K562 (cell line): ENCODE data around the gene SELENOW. TPM values are rescaled to one million over a fixed set of nuclear protein-coding genes. Genes with fewer than 3 reads are reported as not detected.
"Not testable (repeated sequence)": the region's sequence is repeated elsewhere in the genome, so short reads cannot be mapped to it uniquely, and the experiment has no call there.

Source experiments
- ATAC-seq: fragments of 200-7000 bp; cut with Tn5 transposase; 3 replicates; pipeline ENCODE4 v1.9.1; 2020; ENCODE audit warnings: moderate library complexity
- BruUV-seq: library from RNA; stranded (reverse); fragments of 400-500 nt; replicated peaks from 2 replicates; lab custom pipeline; 2021; lab: Mats Ljungman, UMichigan
- CTCF ChIA-PET: fragments of 300-600 bp; formaldehyde crosslinking; extraction: SDS; loops from one replicate; lab custom pipeline; 2021; ENCODE audit warnings: low intra/inter-chr PET ratio; lab: Yijun Ruan, JAX
- POLR2A ChIA-PET: fragments of 300-600, 350-650 bp; sonication (Branson Sonifier 250); formaldehyde crosslinking; extraction: SDS; loops from one replicate; lab custom pipeline; 2021; ENCODE audit warnings: antibody characterized with exemption, inconsistent platforms; lab: Yijun Ruan, JAX
- DNase-seq, 4 experiments: peaks; one replicate each; pipeline versions ENCODE4 v3.0.0 to v3.0.0-alpha.2; 2011 to 2018; ENCODE audit warnings: low spot score in 3 of 4, mixed read lengths in 3 of 4; ENCODE audit errors: extremely low read depth in 1 of 4
- FAIRE-seq: peaks from 2 replicates; lab custom pipeline; 2011; peaks lifted over from hg19 to GRCh38; lab: Jason Lieb, UNC
- H2AFZ ChIP-seq: 2 replicates; pipeline ENCODE4 v1.6.0; 2011; ENCODE audit warnings: low read depth, low read length, control low read depth, inconsistent platforms
- H3K27ac ChIP-seq: fragments of 200-600 bp; 3 replicates; pipeline ENCODE4 v1.8.0; 2011; ENCODE audit warnings: low read depth, mild to moderate bottlenecking, control low read depth, inconsistent platforms, low read length, moderate library complexity, mixed read lengths; ENCODE audit errors: extremely low read depth
- H3K27me3 ChIP-seq, 2 experiments: fragments of 300-600 bp in 1 of 2; 2 replicates in 1 of 2; 3 replicates in 1 of 2; pipeline versions ENCODE4 v1.6.0 to v1.8.0; 2011; ENCODE audit warnings: inconsistent platforms in 2 of 2, low read length in 2 of 2, mild to moderate bottlenecking in 1 of 2, mixed read lengths in 1 of 2, moderate library complexity in 1 of 2; ENCODE audit not compliant: control insufficient read depth in 2 of 2, insufficient read depth in 2 of 2
- H3K36me3 ChIP-seq: fragments of 300-600 bp; 3 replicates; pipeline ENCODE4 v1.8.0; 2011; ENCODE audit warnings: mild to moderate bottlenecking, low read length, inconsistent platforms; ENCODE audit not compliant: control insufficient read depth, insufficient read depth
- H3K4me1 ChIP-seq, 2 experiments: fragments of 200-600 bp in 1 of 2; replicated peaks in 1 of 2; 2 replicates in 1 of 2; 3 replicates in 1 of 2; pipeline versions ENCODE4 v1.5.1 to v1.8.0; 2011; ENCODE audit warnings: inconsistent platforms in 2 of 2, low read length in 2 of 2, mild to moderate bottlenecking in 1 of 2, mixed read lengths in 1 of 2, moderate library complexity in 1 of 2; ENCODE audit not compliant: control insufficient read depth in 2 of 2, insufficient read depth in 2 of 2
- H3K4me2 ChIP-seq: 2 replicates; pipeline ENCODE4 v1.6.1; 2011; ENCODE audit warnings: low read length, control low read depth, inconsistent platforms, mixed read lengths; ENCODE audit not compliant: insufficient read depth
- H3K4me3 ChIP-seq: fragments of 200-600 bp; sonication (generic), shearing (Covaris generic); 2 replicates; pipeline ENCODE4 v1.5.1; 2016; ENCODE audit warnings: control low read depth, inconsistent platforms
- H3K79me2 ChIP-seq: fragments of 200-600 bp; 3 replicates; pipeline ENCODE4 v1.8.0; 2011; ENCODE audit warnings: low read length, inconsistent platforms; ENCODE audit not compliant: control insufficient read depth, insufficient read depth
- H3K9ac ChIP-seq, 2 experiments: 2 replicates each; pipeline versions ENCODE4 v1.6.0 to v1.6.1; 2011; ENCODE audit warnings: low read depth in 2 of 2, low read length in 2 of 2, control low read depth in 1 of 2, inconsistent platforms in 1 of 2, mild to moderate bottlenecking in 1 of 2, mixed read lengths in 1 of 2; ENCODE audit not compliant: insufficient read depth in 1 of 2
- H3K9me1 ChIP-seq: one replicate; pipeline ENCODE4 v1.6.0; 2011; ENCODE audit warnings: inconsistent platforms, mild to moderate bottlenecking, low read length, moderate library complexity; ENCODE audit not compliant: control insufficient read depth, insufficient read depth
- H3K9me3 ChIP-seq: replicated peaks from 2 replicates; pipeline ENCODE4 v1.5.1; 2011; ENCODE audit warnings: low read depth, low read length, inconsistent platforms; ENCODE audit not compliant: control insufficient read depth, insufficient read depth
- H4K20me1 ChIP-seq: replicated peaks from 2 replicates; pipeline ENCODE4 v1.6.1; 2011; ENCODE audit warnings: low read length, inconsistent platforms, mixed read lengths; ENCODE audit not compliant: control insufficient read depth, insufficient read depth
- ASH1L ChIP-seq: fragments of 450-650 bp; IDR thresholded peaks from 2 replicates; pipeline ENCODE4 v1.6.1; 2018; ENCODE audit warnings: borderline replicate concordance, mild to moderate bottlenecking, low read depth; ENCODE audit not compliant: partially characterized antibody
- BCOR ChIP-seq: fragments of 450-650 bp; IDR thresholded peaks from 2 replicates; pipeline ENCODE4 v1.6.1; 2016
- SMAD1 ChIP-seq: fragments of 150-350 bp; IDR thresholded peaks from 2 replicates; pipeline ENCODE4 v1.6.1; 2014; ENCODE audit warnings: low read length, low read depth; ENCODE audit not compliant: partially characterized antibody
- SMARCE1 ChIP-seq: fragments of 450-650 bp; IDR thresholded peaks from 2 replicates; pipeline ENCODE4 v1.7.1; 2016; ENCODE audit warnings: mild to moderate bottlenecking
- ZNF778 ChIP-seq: fragments of 450-650 bp; formaldehyde crosslinking; IDR thresholded peaks from 2 replicates; pipeline ENCODE4 v1.4.0; 2020; ENCODE audit warnings: mild to moderate bottlenecking, moderate library complexity
- WGBS: fragments of 100-300 bp; shearing (Covaris generic); methylation state at CpG from one replicate; pipeline ENCODE4 v1.1.6; 2016; ENCODE audit warnings: low coverage, mixed read lengths; ENCODE audit not compliant: insufficient coverage; ENCODE audit errors: missing lambda C conversion rate; 5-methylcytosine and 5-hydroxymethylcytosine counted together
- in situ Hi-C: fragments of 300-500 bp; cut with MboI; formaldehyde crosslinking; loops from 4 replicates; pipeline ENCODE4 v1.15.0; 2018; ENCODE audit warnings: inconsistent platforms, mixed read lengths
- intact Hi-C: fragments of 100-400 bp; cut with micrococcal nuclease; formaldehyde crosslinking; loops from 2 replicates; pipeline ENCODE4 v1.14.2; 2022
- polyA plus RNA-seq, 8 experiments: library from polyadenylated mRNA; depleted of rRNA in 4 of 8; stranded (reverse) in 5 of 8; unstranded in 3 of 8; fragments of >200 nt; fragmentation: Nextera tagmentation in 2 of 8; fragmentation: Illumina TruSeq in 1 of 8; extraction: Ambion mirVana in 2 of 8; extraction: Trizol in 1 of 8; gene quantifications; 2 replicates each; pipeline versions ENCODE4 v1.2.1 to v1.2.3, GENCODE V29; 2011 to 2014; ENCODE audit warnings: inconsistent platforms in 1 of 8, missing spikeins in 1 of 8
- total RNA-seq, 7 experiments: library from RNA; depleted of rRNA in 6 of 7; stranded (reverse); fragments of >200 nt in 6 of 7; fragmentation: Illumina TruSeq in 2 of 7; extraction: Trizol in 2 of 7; gene quantifications; 2 replicates each; pipeline versions ENCODE4 v1.2.1 to v1.2.3, GENCODE V29; 2011 to 2021; ENCODE audit warnings: low replicate concordance in 1 of 7
- TF ChIP-seq, protein P1 (sequence below): fragments of 450-650 bp; IDR thresholded peaks from 2 replicates; pipeline ENCODE4 v1.6.1; 2016; ENCODE audit warnings: borderline replicate concordance
- TF ChIP-seq, protein P2 (sequence below), 2 experiments: fragments of 450-650 bp in 1 of 2; sonication (generic) in 1 of 2; formaldehyde crosslinking in 1 of 2; IDR thresholded peaks; 2 replicates each; pipeline versions ENCODE4 v1.7.1 to v1.9.0; 2016 to 2022; ENCODE audit warnings: inconsistent platforms in 1 of 2, mild to moderate bottlenecking in 1 of 2, missing genetic modification reagents in 1 of 2

SELENOW gene
- total and polyA plus RNA-seq, 9 of the 15 experiments (the other 6 are each of a cell fraction or from before 2014, with no cell fraction given), result 91.9 to 279 (median 156) TPM

DNA sequence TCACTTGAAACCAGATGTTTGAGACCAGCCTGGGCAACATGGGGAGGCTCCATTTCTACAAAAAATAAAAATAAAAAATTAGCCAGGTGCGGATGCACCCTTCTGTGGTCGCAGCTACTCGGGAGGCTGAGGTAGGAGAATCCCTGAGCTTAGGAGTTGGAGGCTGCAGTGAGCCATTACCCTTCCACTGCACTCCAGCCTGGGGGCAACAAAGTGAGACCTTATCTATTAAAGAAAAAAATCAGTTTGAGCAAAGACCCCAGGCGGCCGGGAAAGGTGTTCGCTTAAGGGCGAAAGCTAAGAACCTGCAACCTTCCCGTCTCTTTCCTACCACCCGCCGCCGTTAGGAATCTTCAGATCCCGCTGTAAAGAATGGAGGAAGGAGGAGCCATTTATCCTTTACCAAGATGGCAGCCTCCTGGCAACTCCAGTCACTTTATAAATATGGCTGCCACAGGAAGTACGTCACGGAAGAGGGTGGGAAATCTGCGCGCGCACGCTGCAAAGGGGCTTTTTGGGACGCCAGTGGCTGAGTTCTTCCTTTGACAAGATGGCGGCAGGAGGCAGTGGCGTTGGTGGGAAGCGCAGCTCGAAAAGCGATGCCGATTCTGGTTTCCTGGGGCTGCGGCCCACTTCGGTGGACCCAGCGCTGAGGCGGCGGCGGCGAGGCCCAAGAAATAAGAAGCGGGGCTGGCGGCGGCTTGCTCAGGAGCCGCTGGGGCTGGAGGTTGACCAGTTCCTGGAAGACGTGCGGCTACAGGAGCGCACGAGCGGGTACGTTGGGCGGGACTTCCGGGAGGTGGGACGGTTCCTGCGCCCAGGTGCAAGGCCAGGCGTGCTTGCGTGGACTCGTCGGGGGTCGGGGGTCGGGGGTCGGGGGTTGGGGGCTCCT lies 33.2 kb upstream of the SELENOW start, which contains the start of gene NOP53 (continued):
- TF ChIP-seq ZNF778 (CRISPR knock-in tag), result no peak
- TF ChIP-seq SMAD1, result peak; percentile 82

DNA sequence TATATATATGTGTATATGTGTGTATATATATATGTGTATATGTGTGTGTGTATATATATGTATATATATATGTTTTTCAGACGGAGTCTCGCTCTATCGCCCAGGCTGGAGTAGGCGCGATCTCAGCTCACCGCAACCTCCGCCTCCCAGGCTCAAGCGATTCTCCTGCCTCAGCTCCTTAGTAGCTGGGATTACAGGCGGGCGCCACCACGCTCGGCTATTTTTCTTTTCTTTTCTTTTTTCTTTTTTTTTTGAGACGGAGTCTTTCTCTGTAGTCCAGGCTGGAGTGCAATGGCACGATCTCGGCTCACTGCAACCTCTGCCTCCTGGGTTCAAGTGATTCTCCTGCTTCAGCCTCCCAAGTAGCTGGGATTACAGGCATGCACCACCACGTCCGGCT lies 32.4 kb upstream of the SELENOW start:
- CTCF ChIA-PET, H4K20me1 ChIP-seq, H3K27me3 ChIP-seq, H2AFZ ChIP-seq, H3K9me1 ChIP-seq, DNase-seq, ATAC-seq, H3K9me3 ChIP-seq, intact Hi-C loops, in situ Hi-C loops, FAIRE-seq: not testable (repeated sequence)
- Histone ChIP-seq H3K4me1 (peaks cover 29 to 33% of the 10 kb centered on the region in 2 experiments), H3K4me3 (peak overlapping the region; percentile 85), H3K4me2 (peak overlapping the region; percentile 72), H3K36me3 (peaks cover 55% of the 10 kb centered on the region), H3K9ac (peak overlapping the region; percentile 90), H3K27ac (peak overlapping the region; percentile 94), H3K79me2 (peaks cover 46% of the 10 kb centered on the region)
- WGBS, result 4% methylated on average over 9 of the region's 17 CpGs
- POLR2A ChIA-PET, result interaction anchor here (0.6 to 3.6 kb wide), 10 partner anchors 10 to 645 kb away, joined by 3 to 17 read pairs (median 6); partner anchors contain the start of genes EHD2 and KDELR1
- TSS peak; percentile 66 for BruUV-seq
- TF ChIP-seq, protein P1, sequence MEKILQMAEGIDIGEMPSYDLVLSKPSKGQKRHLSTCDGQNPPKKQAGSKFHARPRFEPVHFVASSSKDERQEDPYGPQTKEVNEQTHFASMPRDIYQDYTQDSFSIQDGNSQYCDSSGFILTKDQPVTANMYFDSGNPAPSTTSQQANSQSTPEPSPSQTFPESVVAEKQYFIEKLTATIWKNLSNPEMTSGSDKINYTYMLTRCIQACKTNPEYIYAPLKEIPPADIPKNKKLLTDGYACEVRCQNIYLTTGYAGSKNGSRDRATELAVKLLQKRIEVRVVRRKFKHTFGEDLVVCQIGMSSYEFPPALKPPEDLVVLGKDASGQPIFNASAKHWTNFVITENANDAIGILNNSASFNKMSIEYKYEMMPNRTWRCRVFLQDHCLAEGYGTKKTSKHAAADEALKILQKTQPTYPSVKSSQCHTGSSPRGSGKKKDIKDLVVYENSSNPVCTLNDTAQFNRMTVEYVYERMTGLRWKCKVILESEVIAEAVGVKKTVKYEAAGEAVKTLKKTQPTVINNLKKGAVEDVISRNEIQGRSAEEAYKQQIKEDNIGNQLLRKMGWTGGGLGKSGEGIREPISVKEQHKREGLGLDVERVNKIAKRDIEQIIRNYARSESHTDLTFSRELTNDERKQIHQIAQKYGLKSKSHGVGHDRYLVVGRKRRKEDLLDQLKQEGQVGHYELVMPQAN, result peak; percentile 53; the same call in 1 of the 2 replicates
- TF ChIP-seq, protein P2, sequence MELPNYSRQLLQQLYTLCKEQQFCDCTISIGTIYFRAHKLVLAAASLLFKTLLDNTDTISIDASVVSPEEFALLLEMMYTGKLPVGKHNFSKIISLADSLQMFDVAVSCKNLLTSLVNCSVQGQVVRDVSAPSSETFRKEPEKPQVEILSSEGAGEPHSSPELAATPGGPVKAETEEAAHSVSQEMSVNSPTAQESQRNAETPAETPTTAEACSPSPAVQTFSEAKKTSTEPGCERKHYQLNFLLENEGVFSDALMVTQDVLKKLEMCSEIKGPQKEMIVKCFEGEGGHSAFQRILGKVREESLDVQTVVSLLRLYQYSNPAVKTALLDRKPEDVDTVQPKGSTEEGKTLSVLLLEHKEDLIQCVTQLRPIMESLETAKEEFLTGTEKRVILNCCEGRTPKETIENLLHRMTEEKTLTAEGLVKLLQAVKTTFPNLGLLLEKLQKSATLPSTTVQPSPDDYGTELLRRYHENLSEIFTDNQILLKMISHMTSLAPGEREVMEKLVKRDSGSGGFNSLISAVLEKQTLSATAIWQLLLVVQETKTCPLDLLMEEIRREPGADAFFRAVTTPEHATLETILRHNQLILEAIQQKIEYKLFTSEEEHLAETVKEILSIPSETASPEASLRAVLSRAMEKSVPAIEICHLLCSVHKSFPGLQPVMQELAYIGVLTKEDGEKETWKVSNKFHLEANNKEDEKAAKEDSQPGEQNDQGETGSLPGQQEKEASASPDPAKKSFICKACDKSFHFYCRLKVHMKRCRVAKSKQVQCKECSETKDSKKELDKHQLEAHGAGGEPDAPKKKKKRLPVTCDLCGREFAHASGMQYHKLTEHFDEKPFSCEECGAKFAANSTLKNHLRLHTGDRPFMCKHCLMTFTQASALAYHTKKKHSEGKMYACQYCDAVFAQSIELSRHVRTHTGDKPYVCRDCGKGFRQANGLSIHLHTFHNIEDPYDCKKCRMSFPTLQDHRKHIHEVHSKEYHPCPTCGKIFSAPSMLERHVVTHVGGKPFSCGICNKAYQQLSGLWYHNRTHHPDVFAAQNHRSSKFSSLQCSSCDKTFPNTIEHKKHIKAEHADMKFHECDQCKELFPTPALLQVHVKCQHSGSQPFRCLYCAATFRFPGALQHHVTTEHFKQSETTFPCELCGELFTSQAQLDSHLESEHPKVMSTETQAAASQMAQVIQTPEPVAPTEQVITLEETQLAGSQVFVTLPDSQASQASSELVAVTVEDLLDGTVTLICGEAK (IDR thresholded peaks at IDR 0.05), result peak; percentile 48
- TF ChIP-seq, protein P2 (CRISPR knock-in tag; IDR thresholded peaks at IDR 0.05), result not testable (repeated sequence)
- peak; percentile 47 for TF ChIP-seq BCOR
- TF ChIP-seq SMARCE1, result 0 out of 2 replicates have a peak, but pooled peaks have one; percentile 47
- TF ChIP-seq ASH1L, result peak; percentile 25
